Activated CD8-positive, alpha-beta memory T cell treated with anti-CD3 and anti-CD28 coated beads for 24 hours (primary cell): Measurements from ENCODE around the gene SCAF11.
"Not testable (repeated sequence)": the region's sequence is repeated elsewhere in the genome, so short reads cannot be mapped to it uniquely, and the experiment has no call there.

Experiments
- DNase-seq: peaks from one replicate; pipeline ENCODE4 v3.0.0-alpha.2; 2020

SCAF11 gene

GRCh38 chr12:45990468-45991283 lies at the start of gene SCAF11:
SCAF11 (minus strand) TSS chr12:45990574; CDS start chr12:45964167, 26,407 bp downstream.
- DNase-seq = peak; percentile 100

- DNase-seq = not testable (repeated sequence)
Measured at GRCh38 chr12:46037066-46037465, 46.7 kb upstream of the SCAF11 start.

GRCh38 chr12:46027172-46027571 lies 36.8 kb upstream of the SCAF11 start:
- DNase-seq = no peak

- no peak for DNase-seq
Measured at GRCh38 chr12:46024099-46024498, 33.7 kb upstream of the SCAF11 start.

- no peak for DNase-seq
Measured at GRCh38 chr12:46020768-46021167, 30.4 kb upstream of the SCAF11 start.

GRCh38 chr12:46018712-46019111 lies 28.3 kb upstream of the SCAF11 start:
- not testable (repeated sequence) for DNase-seq

- DNase-seq = not testable (repeated sequence)
Measured at GRCh38 chr12:46017866-46018375, 27.5 kb upstream of the SCAF11 start.

GRCh38 chr12:46005823-46006222 lies 15.4 kb upstream of the SCAF11 start:
- no peak for DNase-seq

- no peak for DNase-seq
Measured at GRCh38 chr12:46005151-46005797, 14.9 kb upstream of the SCAF11 start.

- no peak for DNase-seq
Measured at GRCh38 chr12:46004715-46005114, 14.3 kb upstream of the SCAF11 start.

GRCh38 chr12:46000076-46000475 lies 9.7 kb upstream of the SCAF11 start:
- DNase-seq = not testable (repeated sequence)

GRCh38 chr12:45994736-45995135 lies 4.4 kb upstream of the SCAF11 start:
- DNase-seq = no peak

- DNase-seq = peak; percentile 87
Measured at GRCh38 chr12:45991284-45992249, 1.2 kb upstream of the SCAF11 start.

- DNase-seq = peak; percentile 83
Measured at GRCh38 chr12:45989721-45990467, 480 bp downstream of the SCAF11 start.

GRCh38 chr12:45989287-45989686 lies 1.1 kb downstream of the SCAF11 start:
- DNase-seq = no peak

- DNase-seq = no peak
Measured at GRCh38 chr12:45988264-45988663, 2.1 kb downstream of the SCAF11 start.

- DNase-seq = no peak
Measured at GRCh38 chr12:45987340-45987727, 3.0 kb downstream of the SCAF11 start.

GRCh38 chr12:45986641-45987339 lies 3.6 kb downstream of the SCAF11 start:
- no peak for DNase-seq

GRCh38 chr12:45981075-45981837 lies 9.1 kb downstream of the SCAF11 start:
- no peak for DNase-seq

GRCh38 chr12:45980540-45980939 lies 9.8 kb downstream of the SCAF11 start:
- no peak for DNase-seq

- no peak for DNase-seq
Measured at GRCh38 chr12:45978108-45978507, 12.3 kb downstream of the SCAF11 start.
